Activated B cell treated with CpG ODN at 0.5 μM for 24 hours (primary cell): ENCODE data around the gene COX17. TPM values are rescaled to one million over a fixed set of nuclear protein-coding genes. Genes with fewer than 3 reads are reported as not detected.

ENCODE experiments used
- ATAC-seq: fragments of 200-7000 bp; cut with Tn5 transposase; one replicate; pipeline ENCODE4 v1.10.0; 2021; ENCODE audit warnings: low read depth, mild to moderate bottlenecking, moderate library complexity
- CTCF ChIA-PET: fragments of 350-600 bp; sonication (Branson Sonifier 250); formaldehyde crosslinking; loops from one replicate; lab custom pipeline; 2021; ENCODE audit warnings: antibody characterized with exemption; lab: Charles Lee
- POLR2A ChIA-PET: fragments of 350-600 bp; sonication (Branson Sonifier 250); formaldehyde crosslinking; loops from one replicate; lab custom pipeline; 2021; ENCODE audit warnings: antibody characterized with exemption; lab: Charles Lee
- DNase-seq: peaks from one replicate; pipeline ENCODE4 v3.0.0; 2022
- H3K27ac Mint-ChIP-seq: one replicate; pipeline ENCODE4 v1.8.0; 2020; ENCODE audit warnings: mixed read lengths
- H3K27me3 Mint-ChIP-seq: one replicate; pipeline ENCODE4 v1.8.0; 2021; ENCODE audit warnings: mixed read lengths
- H3K36me3 Mint-ChIP-seq: one replicate; pipeline ENCODE4 v1.8.0; 2021; ENCODE audit warnings: low read depth, mixed read lengths
- H3K4me1 Mint-ChIP-seq: one replicate; pipeline ENCODE4 v1.8.0; 2021; ENCODE audit warnings: mixed read lengths
- H3K4me3 Mint-ChIP-seq: one replicate; pipeline ENCODE4 v1.8.0; 2020; ENCODE audit warnings: mild to moderate bottlenecking, mixed read lengths
- H3K9me3 Mint-ChIP-seq: one replicate; pipeline ENCODE4 v1.8.0; 2020; ENCODE audit warnings: mixed read lengths
- intact Hi-C: fragments of 100-400 bp; cut with micrococcal nuclease; formaldehyde crosslinking; loops from one replicate; pipeline ENCODE4 v1.15.1; 2024
- total RNA-seq: library from RNA; stranded (reverse); gene quantifications from 2 replicates; pipeline ENCODE4 v1.2.3, GENCODE V29; 2022
- TF ChIP-seq, protein P1 (sequence below): fragments of 200-600 bp; IDR thresholded peaks from one replicate; pipeline ENCODE4 v1.8.0; 2022; ENCODE audit warnings: antibody characterized with exemption, mild to moderate bottlenecking

Gene COX17
- total RNA-seq, 1 donor from 2014 or later: 58.8 TPM

DNA sequence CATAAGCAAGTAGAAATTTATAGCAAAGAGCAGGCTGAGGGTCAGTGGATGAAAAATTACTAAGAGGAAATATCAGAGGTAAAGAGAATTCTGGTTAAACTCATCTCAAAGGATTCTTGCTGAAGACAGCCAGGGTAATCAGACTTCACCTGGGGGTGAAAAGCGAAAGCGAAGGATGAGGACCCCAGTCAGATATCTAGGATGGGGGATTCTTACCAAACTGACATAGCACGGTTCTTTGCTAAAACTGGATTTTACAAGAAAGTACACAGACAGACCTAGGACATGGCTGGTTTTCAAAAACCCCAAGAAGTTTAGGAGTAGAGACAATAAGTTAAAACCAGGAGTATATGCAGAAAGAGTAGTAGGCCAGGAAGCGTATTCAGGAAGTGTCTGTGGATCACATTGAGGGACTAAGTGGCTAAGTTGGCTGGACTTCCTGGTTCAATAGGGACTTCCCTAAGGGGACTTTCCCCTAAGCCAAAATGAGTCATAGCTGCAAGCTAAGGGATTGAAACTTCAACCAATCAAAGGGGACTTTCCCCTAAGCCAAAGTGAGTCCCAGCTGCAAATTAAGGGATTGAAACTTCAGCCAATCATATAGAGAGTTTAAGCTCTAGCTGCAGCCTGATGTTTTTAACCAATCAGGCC lies 23.2 kb upstream of the COX17 start:
- intact Hi-C loops: loop anchor here (1.0 to 5.0 kb wide), 8 partner anchors 23 to 1042 kb away; partner anchors contain the start of genes COX17, GTF2E1, LRRC58 and RABL3
- TF ChIP-seq, protein P1, sequence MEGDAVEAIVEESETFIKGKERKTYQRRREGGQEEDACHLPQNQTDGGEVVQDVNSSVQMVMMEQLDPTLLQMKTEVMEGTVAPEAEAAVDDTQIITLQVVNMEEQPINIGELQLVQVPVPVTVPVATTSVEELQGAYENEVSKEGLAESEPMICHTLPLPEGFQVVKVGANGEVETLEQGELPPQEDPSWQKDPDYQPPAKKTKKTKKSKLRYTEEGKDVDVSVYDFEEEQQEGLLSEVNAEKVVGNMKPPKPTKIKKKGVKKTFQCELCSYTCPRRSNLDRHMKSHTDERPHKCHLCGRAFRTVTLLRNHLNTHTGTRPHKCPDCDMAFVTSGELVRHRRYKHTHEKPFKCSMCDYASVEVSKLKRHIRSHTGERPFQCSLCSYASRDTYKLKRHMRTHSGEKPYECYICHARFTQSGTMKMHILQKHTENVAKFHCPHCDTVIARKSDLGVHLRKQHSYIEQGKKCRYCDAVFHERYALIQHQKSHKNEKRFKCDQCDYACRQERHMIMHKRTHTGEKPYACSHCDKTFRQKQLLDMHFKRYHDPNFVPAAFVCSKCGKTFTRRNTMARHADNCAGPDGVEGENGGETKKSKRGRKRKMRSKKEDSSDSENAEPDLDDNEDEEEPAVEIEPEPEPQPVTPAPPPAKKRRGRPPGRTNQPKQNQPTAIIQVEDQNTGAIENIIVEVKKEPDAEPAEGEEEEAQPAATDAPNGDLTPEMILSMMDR: no peak
- CTCF ChIA-PET: no interaction called here
- no peaks in the 10 kb centered on the region for H3K27me3 Mint-ChIP-seq
- peak; percentile 26 for ATAC-seq
- H3K4me3 Mint-ChIP-seq: peak overlapping the region; percentile 50
- H3K4me1 Mint-ChIP-seq: peaks cover 62% of the 10 kb centered on the region
- POLR2A ChIA-PET: interaction anchor here (0.9 to 1.9 kb wide), 6 partner anchors 23 to 406 kb away, joined by 3 to 9 read pairs (median 4); partner anchors contain the start of genes ADPRH, ARHGAP31, COX17 and TMEM39A
- H3K9me3 Mint-ChIP-seq: peaks cover 5% of the 10 kb centered on the region
- no peak for DNase-seq
- H3K27ac Mint-ChIP-seq: peak overlapping the region; percentile 97
- no peaks in the 10 kb centered on the region for H3K36me3 Mint-ChIP-seq

DNA sequence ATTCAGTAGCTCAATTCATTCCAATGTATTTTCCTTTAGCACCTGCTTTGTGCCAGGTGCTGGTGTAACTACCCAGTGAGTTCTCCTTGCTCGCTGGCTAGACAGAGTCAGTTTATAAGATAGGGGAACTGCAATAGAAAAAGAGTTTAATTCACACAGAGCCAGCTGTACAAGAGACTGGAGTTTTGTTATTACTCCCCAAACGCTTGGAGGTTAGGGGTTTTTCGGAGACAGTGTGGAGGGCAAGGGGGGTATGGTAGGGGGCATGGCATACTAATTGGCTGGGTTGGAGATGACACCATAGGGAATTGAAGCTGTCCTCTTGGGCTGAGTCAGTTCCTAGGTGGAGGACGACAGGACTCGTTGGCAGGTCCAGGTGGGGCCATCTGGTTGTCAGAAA lies 20.2 kb upstream of the COX17 start:
- TF ChIP-seq, protein P1: no peak
- intact Hi-C loops: loop anchor here (1.0 kb wide), 1 partner anchor 16 kb away; no protein-coding TSS in a partner anchor
- ATAC-seq: peak; percentile 49
- no peak for DNase-seq
- H3K36me3 Mint-ChIP-seq: no peaks in the 10 kb centered on the region
- CTCF ChIA-PET: no interaction called here
- peaks cover 47% of the 10 kb centered on the region for H3K4me1 Mint-ChIP-seq
- no peaks in the 10 kb centered on the region for H3K27me3 Mint-ChIP-seq
- POLR2A ChIA-PET: interaction anchor here (0.5 to 1.6 kb wide), 7 partner anchors 21 to 952 kb away, joined by 3 to 9 read pairs (median 4); partner anchors contain the start of genes ARHGAP31, B4GALT4, COX17 and POGLUT1
- H3K27ac Mint-ChIP-seq: peak overlapping the region; percentile 97
- no peak overlapping the region for H3K4me3 Mint-ChIP-seq
- H3K9me3 Mint-ChIP-seq: peaks cover 5% of the 10 kb centered on the region

DNA sequence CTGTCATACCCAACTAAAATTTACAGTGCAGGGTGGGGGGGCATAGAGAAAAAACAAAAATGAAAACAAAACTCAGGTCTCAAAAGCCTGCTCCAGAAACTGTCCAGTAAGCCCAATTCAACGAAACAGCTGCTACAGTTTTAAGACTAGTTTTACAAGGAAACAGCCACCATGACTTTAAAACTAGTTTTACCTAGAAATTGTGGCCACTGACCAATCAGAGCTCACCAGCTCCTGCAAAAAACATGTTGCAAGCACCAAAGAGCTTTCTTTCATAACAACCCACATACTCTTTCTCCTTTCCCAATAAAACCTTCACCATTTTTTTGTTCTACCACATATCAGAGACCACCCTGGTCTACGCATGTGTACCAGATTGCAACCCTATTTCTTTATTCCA lies 18.3 kb upstream of the COX17 start:
- Mint-ChIP-seq H3K4me1 (peaks cover 28% of the 10 kb centered on the region), H3K36me3 (no peaks in the 10 kb centered on the region), H3K27ac (no peak overlapping the region), H3K27me3 (no peaks in the 10 kb centered on the region), H3K4me3 (no peak overlapping the region), H3K9me3 (peaks cover under 1% of the 10 kb centered on the region)
- DNase-seq (no peak), ATAC-seq (no peak)
- POLR2A ChIA-PET: interaction anchor here (1.1 kb wide), 1 partner anchor 19 kb away, joined by 4 read pairs; the partner anchor contains the start of gene COX17
- CTCF ChIA-PET: interaction anchor here (0.6 to 1.4 kb wide), 2 partner anchors 8 to 16 kb away, joined by 3 to 4 read pairs; no protein-coding TSS in a partner anchor
- TF ChIP-seq, protein P1: no peak
- intact Hi-C loops: no loop called here

DNA sequence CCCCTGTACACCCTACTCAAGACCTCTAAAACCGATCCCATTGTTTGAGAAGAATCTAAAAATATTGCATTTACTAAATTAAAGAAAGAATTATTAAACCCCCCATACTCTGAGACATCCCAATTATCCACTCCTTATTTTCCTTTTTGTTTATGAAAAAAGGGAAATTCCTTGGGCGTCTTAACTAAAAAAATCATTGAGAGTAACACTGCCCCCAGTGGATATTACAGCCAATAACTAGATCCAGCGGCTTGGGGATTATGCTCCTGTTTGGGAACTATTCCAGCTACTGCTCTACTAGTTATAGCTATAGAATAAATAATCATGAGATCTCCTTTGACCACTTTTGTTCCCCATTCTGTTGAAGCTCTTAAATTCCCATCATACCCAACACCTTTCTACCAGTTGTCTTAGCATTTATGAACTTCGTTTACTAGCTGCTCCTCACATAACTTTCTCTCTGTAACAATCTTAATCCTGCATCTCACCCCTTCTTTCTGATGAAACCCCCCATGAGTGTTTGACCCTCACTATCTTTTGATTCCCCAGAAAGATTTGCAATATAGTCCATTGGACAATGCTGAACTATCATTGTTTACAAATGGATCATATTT lies 12.9 kb upstream of the COX17 start:
- TF ChIP-seq, protein P1: no peak
- ChIA-PET CTCF (interaction anchor here (0.7 to 1.5 kb wide), 8 partner anchors 17 to 457 kb away, joined by 3 to 4 read pairs (median 3); partner anchors contain the start of genes B4GALT4 and CD80), POLR2A (interaction anchor here (0.8 kb wide), 1 partner anchor 192 kb away, joined by 9 read pairs; the partner anchor contains the start of gene TIMMDC1)
- H3K4me1 Mint-ChIP-seq: no peaks in the 10 kb centered on the region
- no peak overlapping the region for H3K4me3 Mint-ChIP-seq
- no peaks in the 10 kb centered on the region for H3K9me3 Mint-ChIP-seq
- H3K27me3 Mint-ChIP-seq: no peaks in the 10 kb centered on the region
- intact Hi-C loops: no loop called here
- no peaks in the 10 kb centered on the region for H3K36me3 Mint-ChIP-seq
- no peak overlapping the region for H3K27ac Mint-ChIP-seq
- no peak for ATAC-seq
- no peak for DNase-seq

DNA sequence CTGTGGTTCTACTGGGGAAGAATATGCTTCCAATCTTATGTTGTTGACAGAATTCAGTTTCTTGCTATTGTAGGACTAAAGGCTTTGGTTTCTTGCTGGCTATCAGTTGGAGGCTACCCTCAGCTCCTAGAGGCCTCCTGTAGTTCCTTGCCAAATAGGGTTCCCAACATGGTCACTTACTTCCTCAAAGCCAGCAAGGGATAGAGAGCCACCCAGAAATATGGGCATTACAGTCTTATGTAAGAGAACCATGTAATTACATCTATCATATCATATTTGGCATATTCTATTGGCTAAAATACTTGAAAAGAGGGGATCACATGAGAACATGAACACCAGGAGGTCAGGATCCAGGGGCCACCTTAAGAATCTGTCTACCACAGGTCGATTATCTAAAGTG lies 6.2 kb upstream of the COX17 start:
- ChIA-PET CTCF (no interaction called here), POLR2A (no interaction called here)
- Mint-ChIP-seq H3K9me3 (no peaks in the 10 kb centered on the region), H3K36me3 (no peaks in the 10 kb centered on the region), H3K27me3 (no peaks in the 10 kb centered on the region), H3K4me1 (no peaks in the 10 kb centered on the region), H3K4me3 (no peak overlapping the region), H3K27ac (no peak overlapping the region)
- DNase-seq (no peak), ATAC-seq (no peak)
- intact Hi-C loops: loop anchor here (5.0 kb wide), 1 partner anchor 646 kb away; no protein-coding TSS in a partner anchor
- TF ChIP-seq, protein P1: no peak
